ENCODE results near the gene TSR1.
A peak's percentile ranks its signal among the peaks of the same experiment; 100 is the strongest.
"Not testable (repeated sequence)": the region's sequence is repeated elsewhere in the genome, so short reads cannot be mapped to it uniquely, and the experiment has no call there.

TSR1 gene

DNA sequence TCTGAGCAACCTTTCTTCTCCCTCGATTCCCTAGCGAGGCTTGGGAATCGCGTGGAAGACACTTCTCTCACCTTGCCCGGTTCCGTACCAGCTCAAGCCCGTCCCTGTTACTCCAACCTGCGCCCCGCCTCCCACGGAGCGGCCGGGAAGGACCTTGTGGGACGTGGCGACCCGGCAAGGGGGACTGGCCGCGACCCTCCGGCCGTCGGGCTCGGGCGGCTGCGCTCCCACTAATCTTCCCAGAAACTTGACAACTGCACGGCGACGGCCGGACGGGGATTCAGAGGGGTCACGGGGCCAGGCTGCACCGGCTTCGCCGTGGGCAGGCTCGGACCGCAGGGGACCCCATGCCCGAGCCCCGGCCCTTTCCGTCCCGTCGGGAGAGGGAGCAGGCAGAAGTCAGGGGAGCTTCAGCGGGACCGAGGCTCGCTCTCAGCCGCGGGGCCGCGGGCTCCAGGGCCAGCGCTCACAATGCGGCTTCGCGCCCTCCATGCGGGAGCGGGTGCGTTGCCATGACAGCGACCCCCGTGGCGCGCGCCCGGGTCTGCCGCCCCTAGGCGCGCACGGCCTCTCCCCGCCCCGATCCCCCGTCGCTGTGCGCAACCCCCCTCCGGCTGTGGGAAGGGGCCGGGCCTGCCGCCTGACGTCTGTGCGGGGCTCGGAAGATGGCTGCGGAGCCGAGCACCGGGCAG lies 741 bp upstream of the TSR1 start, which contains the start of gene SGSM2:
SGSM2 (plus strand) TSS at position 650 of the 692 bp plus-strand sequence. CDS start 188 bp downstream, outside the sequence.
- peak; percentile 64 for DNase-seq

DNA sequence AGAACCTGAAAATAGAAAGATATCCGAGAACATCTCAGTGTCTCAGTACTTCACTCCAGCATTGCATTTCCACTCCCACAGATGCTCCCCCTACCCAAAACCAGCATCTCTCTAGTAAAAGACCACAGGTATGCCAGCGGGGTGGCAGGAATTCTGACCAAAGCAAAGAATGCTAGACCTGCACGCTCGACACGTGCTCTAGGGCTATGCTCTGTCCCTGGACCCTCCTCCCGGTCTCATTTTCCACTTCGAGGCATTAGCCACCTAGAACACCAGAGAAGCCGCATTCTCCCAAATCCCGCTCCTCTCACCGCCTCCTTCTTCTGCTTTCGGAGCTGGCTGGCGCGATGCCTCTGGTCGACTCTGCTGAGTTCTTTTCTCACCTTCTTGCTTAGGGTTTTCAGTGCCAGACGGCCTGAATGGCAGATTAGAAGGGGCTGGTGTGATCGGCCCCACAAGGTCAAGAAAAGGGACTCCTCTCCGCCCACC lies 487 bp downstream of the TSR1 start:
- DNase-seq, result peak; percentile 27

DNA sequence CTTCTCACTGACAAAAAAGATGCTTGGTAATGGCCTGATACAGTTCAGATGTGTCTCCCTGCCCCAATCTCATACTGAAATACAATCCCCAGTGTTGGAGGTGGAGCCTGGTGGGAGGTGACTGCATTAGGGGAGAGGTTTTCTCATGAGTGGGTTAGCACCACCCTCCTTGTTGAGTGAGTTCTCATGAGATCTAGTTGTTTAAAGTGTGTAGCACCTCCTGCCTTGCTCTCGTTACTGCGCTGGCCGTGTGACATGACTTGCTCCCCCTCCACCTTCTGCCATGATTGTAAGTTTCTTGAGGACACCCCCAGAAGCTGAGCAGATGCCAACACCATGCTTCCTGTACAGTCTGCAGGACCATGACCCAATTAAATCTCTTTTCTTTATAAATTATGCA lies 5.0 kb downstream of the TSR1 start:
- no peak for DNase-seq

- DNase-seq, result no peak
Measured at GRCh38 chr17:2323629-2324314, 12.5 kb downstream of the TSR1 start.

DNA sequence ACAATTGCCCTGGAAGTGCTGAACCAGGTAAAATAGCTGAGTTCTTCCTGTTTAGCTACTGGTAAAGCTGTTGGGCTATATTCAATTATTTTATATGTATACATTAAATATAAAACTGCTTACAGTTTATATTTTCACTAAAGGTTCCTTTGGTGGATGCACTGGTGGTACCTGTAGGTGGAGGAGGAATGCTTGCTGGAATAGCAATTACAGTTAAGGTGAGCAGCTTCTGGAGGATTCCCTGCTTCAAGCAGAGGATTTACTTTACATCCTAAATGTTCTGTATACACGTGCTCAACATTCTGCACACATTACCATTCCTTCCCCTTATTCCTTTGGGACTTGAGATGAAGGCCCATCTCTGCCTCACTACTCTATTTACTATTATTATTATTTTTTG lies 14.9 kb downstream of the TSR1 start:
- no peak for DNase-seq

DNA sequence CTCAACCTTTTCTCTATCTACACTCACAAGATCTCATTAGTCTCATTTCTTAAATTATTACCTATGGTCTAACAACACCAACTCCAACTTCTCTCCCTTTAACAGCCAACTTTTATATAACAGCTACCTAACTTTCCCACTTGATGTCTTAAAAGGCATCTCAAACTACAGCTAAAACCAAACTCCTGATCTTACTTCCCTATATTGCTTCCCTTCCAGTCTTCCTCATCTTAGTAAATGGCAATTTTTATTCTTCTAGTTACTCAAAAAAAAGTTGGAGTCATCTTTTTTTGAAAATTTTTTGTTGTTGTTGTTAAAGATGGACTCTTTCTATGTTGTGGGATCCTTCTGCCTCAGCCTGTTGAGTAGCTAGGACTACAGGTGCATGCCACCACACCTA lies 17.2 kb downstream of the TSR1 start:
- DNase-seq, result no peak

DNA sequence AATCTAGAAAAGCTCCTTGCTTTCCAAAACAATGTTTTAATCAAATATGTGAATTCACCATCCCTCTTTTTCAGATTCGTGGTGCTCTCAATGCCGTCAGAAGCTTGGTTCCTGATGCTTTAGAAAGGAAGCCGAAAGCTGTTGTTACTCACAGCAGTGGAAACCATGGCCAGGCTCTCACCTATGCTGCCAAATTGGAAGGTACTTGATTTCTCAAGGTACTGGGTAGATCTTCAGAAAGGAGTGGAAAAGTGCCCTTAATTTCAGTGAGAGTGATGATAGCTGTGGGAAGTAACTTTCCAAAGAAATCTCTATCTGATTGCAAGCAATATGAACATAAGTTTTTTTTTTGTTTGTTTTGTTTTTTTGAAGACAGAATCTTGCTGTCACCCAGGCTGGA lies 18.5 kb downstream of the TSR1 start:
- no peak for DNase-seq

DNA sequence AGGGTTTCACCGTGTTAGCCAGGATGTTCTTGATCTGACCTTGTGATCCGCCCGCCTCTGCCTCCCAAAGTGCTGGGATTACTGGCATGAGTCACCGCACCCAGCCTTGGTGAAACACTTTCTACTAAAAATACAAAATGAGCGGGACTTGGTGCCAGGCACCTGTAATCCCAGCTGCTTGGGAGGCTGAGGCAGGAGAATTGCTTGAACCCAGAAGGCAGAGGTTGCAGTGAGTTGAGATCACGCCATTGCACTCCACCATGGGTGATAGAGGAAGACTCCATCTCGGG lies 19.4 kb downstream of the TSR1 start:
- DNase-seq, result not testable (repeated sequence)

DNA sequence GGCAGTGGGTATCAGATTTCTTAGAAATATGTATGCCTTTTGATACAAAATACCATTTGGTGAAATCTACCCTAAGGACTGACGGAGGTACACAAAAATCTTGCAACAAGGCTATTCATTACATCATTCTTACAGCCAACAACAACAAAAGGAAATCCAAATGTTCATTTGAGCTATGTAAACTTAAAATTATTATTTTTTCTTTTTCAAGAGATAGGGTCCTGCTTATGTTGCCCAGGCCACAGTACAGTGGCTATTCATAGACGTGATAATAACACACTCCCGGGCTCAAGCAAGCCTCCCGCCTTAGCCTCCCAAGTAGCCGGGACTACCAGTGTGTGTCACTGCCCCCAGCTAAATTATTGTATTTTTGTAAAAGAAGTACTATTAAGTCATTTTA lies 23.5 kb downstream of the TSR1 start:
- DNase-seq, result no peak

DNA sequence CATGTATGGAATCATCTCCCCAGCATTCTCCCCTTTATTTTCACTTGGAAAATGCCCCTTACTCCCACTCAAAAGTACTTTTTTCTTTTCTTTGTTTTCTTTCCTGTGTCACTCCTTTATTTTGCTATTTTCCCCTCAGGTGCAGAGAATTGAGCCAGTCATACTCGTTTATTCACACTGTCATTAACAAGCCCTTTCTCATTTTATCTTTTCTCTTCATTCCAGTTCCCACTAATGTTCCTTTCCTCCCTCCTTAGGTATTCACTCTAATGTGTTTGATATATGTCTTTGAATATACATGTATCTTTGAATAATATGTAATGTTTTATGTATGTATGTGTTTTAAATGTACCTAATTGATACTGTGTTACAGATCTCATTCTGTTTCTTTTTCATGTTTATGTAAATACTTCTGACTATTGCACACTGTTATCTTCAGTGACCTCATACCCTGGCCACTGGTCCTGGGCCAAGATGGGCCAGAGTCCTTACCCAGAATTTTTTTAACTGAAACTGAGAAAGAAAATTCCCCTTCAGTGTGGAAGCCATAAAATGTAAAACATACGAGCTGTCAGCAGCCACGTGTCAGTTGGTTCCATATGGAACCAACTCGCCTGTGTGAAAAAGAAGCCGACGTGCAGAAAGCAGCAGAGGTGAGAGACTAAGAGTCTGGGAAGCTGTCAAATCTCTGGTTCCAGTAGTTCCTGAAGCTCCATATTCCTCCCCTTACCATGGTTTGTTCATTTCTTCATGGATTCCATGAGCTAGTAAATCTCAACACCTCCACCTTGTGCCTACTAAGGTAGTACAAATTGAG lies 26.7 kb downstream of the TSR1 start:
- DNase-seq, result peak; percentile 41

DNA sequence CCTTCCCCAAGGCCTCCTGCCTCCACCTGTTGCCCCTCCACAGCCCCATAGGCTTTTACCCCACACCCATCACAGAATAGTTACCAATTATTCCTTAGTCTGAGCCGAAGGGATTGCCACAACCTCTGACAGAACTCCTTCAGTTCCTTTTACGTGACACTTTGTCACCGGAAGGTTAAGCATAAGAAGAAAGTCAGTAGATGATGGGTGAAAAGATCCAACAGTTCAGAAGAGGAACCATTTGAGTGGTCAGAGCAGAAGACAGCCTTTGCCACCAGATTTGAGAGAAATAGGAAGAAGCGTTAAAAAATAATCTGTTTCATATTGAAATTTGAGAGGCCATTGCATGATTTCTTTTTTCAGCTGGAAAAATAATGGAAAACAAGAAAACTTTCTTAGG lies 31.3 kb downstream of the TSR1 start:
- no peak for DNase-seq

DNA sequence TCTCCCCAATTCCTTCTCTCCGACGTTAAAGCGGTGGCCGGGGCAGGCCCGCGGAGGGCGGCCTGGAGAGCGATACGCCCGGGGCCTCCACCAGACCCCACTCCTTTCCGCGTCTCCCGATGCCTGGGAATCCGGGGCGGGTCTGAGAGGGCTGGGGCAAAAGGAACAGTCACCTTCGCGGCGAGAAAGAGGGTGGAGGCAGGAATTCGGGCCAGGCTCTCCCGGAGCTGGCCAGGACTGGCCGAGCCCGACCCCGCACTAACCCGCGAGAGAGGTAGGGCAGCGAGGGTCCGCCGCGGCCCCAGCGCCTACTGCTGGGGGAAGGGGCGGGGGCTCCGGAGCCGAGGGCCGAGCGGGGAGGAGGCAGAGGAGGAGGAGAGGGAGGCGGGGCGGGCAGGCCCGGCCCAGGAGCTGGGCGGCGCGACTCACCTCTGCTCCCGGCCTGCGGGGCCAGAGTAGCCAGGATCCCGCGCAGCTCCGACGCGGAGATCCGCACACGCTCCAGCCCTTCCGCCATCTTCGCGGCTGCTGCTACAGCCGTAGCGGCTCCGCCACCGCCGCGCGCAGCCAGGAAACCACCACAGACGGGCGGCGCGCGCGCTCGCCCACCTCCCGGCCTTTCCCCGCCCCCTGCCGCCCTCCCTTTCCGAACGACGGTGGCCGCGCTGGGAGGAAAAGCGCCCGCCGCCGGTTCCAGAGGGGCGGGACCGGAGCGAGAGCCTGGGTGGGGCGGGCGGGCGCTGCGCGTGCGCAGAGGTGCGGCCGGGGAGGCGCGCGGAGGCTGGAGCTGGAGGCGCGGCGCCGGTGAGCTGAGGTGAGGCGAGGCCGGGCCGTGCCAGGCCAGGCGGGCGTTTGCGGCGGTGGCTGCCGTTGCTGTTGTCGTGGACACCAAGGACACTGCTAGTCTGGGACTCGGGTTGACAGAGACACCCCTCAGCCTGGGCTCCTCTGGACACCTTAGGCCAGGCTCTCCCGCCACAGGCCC lies 32.8 kb downstream of the TSR1 start, which contains the start of the genes SMG6 and SRR:
SMG6 (minus strand) TSS at position 582 of the 985 bp plus-strand sequence; CDS start at position 517, 65 bp downstream.
SRR (plus strand) TSS at position 747 of the 985 bp plus-strand sequence. CDS start 11,611 bp downstream, outside the sequence.
- peak; percentile 90 for DNase-seq

DNA sequence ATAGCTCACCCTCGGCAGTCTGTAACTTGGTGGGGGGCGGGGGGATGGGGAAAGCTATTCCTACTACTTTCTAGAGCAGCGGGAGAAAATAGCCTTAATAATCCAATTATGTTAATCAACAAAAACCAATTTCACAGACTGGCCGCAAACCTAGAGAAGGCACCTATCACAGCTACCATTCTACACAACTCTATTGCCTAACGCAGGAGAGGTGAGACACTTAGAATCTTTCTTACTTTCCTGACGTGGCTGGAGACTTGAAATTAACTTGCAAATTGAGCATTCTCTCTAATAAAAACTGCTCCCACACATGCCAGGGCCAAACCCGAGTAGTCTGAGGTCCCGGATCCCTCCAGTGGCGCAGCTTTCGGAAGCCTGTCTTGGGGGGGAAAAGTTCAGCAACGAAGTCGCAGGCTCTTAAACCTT lies 33.5 kb downstream of the TSR1 start:
- DNase-seq, result no peak

- no peak for DNase-seq
Measured at GRCh38 chr17:2299756-2300155, 36.5 kb downstream of the TSR1 start.

DNA sequence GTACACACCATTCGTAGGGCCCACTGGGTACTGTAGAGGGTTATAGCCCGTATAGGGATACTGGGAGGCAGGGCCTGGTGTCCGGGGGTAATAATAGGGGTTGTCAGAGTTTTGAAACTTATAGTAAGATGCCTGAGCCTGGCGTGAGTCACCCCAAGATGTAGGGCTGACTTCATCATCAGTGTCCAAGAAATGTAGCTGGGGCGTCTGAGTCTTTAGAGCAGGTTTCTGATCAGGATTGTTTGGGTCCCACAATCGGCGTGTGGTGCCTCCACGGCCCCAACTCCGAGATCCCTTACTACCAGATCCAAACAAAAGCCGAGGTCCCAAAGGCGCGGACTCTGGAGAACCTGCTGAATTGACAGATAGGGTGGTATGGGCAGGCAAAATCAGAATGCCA lies 37.1 kb downstream of the TSR1 start:
- no peak for DNase-seq

DNA sequence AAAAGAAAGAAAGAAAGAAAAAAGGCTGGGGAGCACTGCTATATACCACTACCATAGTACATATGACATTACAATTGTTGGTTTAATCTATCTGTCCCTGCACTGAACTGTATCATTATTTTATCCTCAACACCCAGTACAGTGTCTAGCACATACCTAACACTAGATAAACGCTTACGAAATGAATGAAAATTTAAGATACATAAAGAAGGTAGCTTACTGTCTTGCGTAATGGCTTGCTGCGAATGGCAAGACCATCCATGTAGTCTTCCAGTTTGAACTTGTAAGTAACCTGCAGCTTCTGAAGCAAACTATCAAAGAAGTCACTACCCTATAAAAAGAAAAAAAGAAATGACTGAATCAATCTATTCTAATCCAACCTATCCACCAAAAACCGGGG lies 39.2 kb downstream of the TSR1 start:
- DNase-seq, result no peak

DNA sequence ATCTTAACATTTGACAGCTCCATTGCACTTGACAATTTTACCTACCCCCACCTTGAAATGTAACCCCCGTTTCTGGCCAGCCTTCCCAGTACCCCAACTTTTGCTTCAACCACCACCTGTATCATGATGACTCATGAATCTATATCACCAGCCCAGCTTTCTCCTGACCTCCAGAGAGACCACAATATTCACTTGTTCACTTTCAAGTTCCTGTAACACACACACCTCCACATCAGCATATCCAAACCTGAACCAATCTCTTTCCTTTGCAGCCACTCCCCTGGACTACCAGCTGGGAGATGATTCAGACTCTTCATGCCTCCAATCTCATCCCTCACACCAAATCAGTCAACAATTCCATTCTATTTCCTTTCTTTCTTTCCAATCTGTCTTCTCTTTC lies 40.7 kb downstream of the TSR1 start:
- DNase-seq, result no peak

DNA sequence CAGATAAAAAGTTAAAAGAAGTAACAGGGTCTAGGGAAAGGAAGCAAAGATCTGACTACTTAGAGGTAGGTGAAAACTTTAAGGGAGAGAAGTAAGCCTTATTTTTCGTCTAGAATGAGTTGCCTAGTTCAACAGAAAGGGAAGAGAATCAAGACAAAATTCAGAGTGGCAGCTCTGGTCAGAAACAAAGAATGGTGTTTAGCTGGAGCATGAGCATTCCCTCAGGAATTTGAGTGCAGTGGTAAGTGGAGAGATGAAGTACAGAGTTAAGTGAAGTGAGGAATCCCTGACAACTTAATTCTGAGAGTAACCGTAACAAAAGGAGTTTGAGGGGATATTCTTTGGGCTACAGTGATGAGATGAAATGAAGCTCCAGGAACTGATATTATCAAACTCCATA lies 44.2 kb downstream of the TSR1 start:
- DNase-seq, result peak; percentile 41

- DNase-seq, result no peak
Measured at GRCh38 chr17:2289878-2290478, 46.3 kb downstream of the TSR1 start.

- DNase-seq, result no peak
Measured at GRCh38 chr17:2283302-2283701, 53.0 kb downstream of the TSR1 start.

- peak; percentile 85 for DNase-seq
Measured at GRCh38 chr17:2282297-2282873, 53.9 kb downstream of the TSR1 start.
